Body of pancreas (tissue), 4 donors: ENCODE results near the gene TMEM135.

Source experiments
- CTCF ChIP-seq, 7 experiments: fragments of 450-650 bp in 4 of 7; fragments of 200-600 bp in 3 of 7; sonication (generic) in 3 of 7; IDR thresholded peaks; one replicate each; pipeline ENCODE4 v1.5.1; 2016 to 2019; ENCODE audit warnings: antibody characterized with exemption in 7 of 7
- POLR2A ChIP-seq, 3 donors: fragments of 450-650 bp; IDR thresholded peaks; one replicate each; pipeline ENCODE4 v1.6.1; 2016; ENCODE audit warnings: antibody characterized with exemption in 3 of 3, mild to moderate bottlenecking in 2 of 3

GRCh38 chr11:87203907-87204602 lies 166.3 kb downstream of the TMEM135 start:
- TF ChIP-seq POLR2A (IDR thresholded peaks at IDR 0.05) (no peak), CTCF (IDR thresholded peaks at IDR 0.05) (no peak)
